GM19023 (cell line): ENCODE data around the gene CA5B.
"Not testable (repeated sequence)": the region's sequence is repeated elsewhere in the genome, so short reads cannot be mapped to it uniquely, and the experiment has no call there.

Experiments
- ATAC-seq: cut with Tn5 transposase; IDR thresholded peaks from one replicate; pipeline ENCODE4 v1.9.1; 2021; ENCODE audit warnings: mild to moderate bottlenecking, moderate library complexity; ENCODE audit not compliant: unreplicated experiment

CA5B gene, protein sequence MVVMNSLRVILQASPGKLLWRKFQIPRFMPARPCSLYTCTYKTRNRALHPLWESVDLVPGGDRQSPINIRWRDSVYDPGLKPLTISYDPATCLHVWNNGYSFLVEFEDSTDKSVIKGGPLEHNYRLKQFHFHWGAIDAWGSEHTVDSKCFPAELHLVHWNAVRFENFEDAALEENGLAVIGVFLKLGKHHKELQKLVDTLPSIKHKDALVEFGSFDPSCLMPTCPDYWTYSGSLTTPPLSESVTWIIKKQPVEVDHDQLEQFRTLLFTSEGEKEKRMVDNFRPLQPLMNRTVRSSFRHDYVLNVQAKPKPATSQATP

DNA sequence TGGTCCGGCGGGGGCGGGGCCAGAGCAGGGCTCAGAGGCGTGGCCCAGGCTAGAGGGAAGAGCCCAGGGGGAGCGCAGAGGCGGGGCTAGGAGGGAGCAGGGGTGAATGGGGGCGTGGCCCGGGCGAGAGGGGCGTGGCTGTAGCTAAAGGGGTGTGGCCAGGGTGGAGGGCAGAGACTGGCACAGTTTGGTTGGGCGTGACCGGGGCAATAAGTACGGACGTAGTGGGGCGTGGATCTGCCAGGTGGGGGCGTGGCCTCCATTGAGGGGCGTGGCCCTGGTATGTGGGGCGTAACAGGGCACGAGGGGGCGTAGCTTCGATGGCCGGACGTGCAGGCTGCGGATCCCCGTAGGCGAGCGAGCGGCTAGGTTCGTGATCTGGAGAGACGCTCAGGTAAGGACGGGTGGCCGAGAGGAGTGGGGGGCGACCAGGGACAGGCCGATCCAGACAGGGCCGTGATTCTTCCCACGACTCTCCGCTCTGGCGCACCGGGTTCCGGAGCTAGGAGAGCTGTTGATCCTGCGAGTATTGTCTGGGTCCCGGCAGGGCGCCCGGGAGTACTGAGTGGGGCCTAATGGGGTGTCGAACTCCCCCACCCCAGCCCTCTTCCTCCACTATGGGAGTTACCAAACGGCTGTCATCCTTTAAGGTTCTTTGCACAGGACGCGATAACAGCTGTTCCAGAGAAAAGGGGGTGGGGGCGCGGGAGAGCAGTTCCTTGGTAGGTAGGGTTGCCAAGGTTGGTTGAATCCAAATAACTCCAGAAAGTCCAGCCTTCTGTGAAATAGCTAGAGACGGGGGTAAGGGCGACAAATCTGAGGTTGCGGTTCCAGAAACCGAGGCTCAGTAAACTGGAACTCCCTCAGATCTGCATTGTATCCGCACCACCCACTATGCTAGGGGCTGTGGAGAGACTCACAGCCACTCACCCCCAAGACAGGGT is at the start of gene CA5B:
CA5B (plus strand) TSS at position 312 of the 944 bp plus-strand sequence. CDS start 11,754 bp downstream, outside the sequence.
- peak; percentile 89 for ATAC-seq

DNA sequence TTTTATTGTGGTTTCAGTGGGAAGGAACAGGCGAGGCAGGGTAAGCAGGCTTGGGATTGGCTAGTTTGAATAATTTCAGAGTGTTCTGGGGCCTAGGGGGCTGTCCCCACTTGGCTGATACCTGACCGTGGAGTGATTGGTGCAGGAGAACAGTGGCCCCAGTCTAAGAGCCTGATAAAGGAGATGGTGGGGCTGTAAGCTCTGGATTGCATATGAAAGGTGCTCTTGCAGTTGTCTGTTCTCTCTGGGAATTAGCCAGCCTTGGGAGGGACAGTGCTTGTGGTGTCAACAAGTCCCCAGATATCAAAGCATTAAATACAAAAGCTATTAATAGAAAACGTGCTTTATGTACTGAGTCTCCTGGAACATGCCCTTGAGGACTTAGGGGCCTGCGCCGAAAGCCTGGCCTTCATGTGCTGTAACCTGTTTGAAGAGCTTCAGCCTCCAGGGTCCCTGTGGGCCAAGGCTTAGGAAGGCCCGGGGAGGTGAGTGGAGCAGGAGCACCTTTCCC is 43.1 kb upstream of the CA5B start:
- no peak for ATAC-seq

DNA sequence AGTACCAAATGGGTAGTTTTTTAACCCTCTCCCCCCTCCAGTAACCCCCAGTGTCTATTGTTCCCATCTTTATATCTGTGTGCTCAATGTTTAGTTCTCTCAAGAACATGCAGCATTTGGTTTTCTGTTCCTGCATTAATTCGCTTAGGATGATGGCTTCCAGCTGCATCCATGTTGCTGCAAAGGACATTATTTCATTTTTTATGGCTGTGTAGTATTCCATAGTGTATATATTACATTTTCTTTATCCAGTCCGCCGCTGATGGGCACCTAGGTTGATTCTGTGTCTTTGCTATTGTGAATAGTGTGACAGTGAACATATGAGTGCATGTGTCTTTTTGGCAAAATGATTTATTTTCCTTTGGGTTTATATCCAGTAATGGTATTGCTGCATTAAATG is 41.6 kb upstream of the CA5B start:
- no peak for ATAC-seq

DNA sequence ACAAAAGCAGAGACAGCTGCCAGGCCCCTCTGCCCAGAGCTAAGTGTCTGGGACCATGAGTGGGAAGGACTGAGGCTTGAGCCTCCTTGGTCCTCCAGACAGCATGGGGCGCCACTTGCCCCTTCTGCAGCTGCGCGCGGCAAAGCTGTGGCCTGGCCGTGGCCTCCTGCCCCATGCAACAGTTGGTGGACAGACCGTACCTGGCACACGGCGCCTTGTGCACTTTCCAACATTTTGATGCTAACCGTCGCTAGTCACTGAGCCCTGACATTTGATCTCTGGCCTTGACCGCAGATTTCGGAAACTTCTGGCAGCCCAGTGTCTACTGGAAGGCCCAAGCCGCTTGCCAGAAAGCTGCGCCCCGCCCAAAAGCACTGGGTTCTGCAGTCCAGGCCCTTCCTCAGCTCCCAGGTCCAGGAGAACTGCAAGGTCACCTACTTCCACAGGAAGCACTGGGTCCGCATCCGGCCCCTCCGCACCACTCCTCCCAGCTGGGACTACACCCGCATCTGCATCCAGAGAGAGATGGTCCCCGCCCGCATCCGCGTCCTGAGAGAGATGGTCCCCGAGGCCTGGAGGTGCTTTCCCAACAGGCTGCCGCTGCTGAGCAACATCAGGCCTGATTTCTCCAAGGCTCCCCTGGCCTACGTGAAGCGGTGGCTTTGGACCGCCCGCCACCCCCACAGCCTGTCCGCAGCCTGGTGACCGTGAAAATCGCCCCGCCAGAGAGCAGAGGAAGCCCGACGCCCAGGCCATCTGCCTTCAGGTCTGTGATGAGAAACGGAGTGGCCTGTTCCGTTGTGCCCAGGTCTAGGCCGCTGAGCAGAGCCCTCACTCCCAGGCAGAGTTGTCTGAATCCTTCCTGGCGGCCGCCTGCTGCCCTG is 35.3 kb upstream of the CA5B start:
- no peak for ATAC-seq

DNA sequence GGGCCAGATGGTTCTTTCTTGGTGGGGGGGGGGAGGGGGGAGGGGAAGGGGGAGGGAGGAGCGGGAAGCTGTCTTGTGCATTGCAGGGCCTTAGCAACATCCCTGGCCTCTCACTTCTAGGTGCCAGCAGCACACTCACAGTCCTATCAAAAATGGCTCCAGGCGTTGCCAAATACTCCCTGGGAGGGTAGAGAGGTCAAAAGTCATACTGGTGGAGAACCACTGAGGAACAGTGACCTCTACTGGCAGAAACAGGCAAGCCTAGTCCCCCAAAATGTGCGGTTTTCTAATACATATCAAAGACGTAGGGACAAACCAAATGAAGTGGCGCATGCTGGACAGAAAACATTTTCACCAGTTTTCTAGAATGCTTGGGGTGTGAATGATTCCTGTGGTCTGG is 34.3 kb upstream of the CA5B start:
- not testable (repeated sequence) for ATAC-seq

DNA sequence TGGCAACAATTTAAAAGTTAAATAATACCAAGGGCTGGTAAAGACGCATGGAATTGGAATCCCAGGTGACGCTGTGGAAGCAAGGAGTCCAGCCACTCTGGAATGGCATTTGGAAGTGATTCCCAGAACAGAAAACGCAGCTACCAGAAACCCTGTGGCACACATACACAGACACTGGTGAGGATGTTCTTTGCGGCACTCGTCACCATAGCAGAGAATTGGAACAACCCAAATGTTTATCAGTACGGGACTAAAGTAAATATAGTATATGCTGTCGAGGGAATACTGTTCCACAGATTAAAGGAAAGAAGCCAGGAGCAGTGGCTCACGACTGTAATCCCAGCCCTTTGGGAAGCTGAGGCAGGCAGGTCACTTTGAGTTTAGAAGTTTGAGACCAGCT is 33.8 kb upstream of the CA5B start:
- ATAC-seq: not testable (repeated sequence)

DNA sequence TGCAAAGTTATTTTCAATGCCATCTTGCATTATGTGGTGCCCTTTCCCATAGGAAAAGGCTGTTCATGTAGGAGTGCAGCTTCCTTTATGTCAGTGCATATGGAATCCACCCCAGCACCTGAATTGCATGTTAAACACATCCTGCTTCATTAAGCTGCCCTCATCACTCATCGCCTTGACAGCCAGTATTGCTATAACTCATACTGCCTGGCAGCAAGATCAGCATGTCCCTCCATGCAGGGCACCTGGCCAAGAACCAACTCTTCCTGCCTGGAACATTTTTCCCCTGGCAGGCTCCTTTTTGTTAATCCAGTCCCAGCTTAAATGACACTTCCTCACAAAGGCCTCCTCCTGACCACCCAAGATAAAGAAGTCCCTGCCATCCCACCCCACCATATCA is 23.5 kb upstream of the CA5B start:
- ATAC-seq: no peak

DNA sequence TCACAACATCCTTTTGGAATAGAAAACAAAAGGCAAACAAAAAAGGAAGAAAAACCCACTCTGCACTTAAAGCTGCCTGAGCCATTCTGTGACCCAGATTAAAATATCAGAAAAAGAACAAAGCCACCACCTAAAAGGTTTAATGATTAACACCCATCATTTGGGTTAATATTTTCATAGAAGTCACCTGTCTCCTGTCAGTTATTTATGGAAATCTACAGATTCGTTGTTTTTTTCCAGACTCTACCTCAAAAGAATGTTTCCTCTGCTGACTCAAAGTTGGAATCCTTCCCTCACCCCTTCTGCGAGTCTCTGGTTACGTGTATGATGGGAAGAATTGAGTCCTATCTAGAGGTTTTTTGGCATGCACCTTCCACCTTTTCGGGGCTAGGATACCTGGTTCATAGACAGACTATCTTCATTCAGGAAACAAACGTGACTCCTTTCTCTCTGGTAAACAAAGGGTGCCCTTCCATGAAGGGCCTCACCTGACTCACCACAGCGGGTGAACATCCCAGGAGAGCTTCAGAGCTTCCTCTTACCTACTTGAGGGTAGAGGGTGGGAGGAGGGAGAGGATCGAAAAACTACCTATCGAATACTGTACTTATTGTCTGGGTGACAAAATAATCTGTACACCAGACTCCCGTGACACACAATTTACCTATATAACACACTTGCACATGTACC is 19.6 kb upstream of the CA5B start:
- no peak for ATAC-seq

DNA sequence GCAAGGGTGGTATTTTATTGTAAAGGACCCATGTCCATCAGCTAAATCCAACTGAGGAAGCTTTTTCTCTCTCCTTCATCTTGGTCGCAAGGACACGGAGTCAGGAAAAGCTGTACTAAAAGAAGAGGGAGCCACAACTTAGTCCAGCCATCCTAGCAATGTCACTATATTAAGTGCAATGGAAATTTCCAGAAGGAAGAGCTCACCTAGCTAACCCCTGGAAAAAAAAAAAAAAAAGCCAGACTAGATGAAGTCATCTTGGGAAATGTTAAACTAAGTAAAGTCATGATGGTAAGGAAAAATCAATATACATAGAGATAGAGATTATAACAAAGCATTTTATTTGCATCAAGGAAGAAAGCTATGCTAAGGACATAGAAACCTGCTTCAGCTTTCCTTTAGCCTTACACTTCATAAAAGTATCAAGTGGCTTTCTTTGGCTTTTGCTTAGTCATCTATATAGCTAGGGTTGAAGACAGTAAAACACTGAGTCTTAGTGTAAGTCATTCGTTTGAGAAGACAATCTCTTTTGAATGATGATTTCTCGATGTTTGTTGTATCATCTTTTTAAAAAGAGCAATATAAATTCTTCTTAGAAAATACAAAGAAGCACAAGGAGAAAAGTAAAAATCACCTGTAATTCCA is 18.6 kb upstream of the CA5B start:
- ATAC-seq: no peak

DNA sequence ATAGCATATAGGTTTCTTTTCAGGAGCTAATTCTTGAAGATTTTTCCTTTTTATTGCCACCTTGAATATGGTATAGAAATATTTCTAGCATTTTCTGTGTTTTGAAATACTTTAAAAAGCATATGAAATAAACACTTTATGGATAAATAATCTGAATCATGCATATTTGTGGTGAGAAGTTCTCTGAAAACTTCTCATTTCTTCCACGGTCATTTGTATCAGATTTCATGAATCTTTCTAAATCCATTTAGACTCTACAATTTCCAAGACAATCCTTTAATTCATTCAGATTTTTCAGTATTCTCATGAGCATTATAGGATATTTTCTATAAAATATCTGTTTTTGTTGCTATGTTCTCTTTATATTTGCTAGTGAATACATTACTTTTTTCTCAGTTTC is 16.2 kb upstream of the CA5B start:
- ATAC-seq: no peak

DNA sequence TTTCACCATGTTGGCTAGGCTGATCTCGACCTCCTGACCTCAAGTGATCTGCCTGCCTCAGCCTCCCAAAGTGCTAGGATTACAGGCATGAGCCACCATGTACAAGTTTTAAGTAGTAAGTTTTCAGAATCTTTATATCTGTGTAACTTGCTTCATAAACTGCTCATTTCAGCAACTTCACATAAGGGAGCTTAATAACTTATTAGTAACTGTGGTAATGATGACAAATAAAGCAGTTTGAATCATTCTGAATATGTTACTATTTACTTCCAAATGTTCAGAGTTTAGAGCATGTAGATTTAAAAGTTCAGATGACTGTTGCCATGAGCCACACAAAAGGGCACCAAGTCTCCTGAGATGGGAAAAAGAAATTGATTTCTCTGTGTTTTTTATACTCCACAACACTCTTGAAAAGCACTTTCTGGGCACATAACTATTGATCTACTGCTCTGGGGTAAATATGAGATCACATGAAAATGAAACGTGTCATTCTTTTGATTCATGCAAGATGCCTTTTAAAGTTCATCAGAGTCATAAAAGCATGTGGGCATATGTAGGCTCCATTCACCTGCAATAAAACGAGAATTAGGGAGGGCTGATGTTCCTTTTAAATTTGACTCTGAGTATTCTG is 14.1 kb upstream of the CA5B start:
- ATAC-seq: no peak

DNA sequence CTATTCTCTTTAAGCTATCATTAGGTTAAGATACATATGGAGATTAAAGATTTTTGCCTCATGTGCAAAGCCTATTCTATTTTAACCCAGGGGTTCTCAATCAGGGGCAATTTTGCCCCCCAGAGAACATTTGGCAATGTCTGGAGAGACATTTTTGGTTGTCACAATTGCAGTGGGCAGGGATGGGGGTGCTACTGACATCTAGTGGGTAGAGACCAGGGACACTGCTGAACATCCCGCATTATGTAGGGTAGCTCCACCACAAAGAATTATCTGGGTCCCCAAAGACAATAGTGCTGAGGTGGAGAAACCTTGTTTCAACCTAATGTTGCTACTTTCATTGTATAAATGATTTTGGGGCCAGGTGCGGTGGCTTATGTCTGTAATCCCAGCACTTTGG is 13.2 kb upstream of the CA5B start:
- no peak for ATAC-seq

DNA sequence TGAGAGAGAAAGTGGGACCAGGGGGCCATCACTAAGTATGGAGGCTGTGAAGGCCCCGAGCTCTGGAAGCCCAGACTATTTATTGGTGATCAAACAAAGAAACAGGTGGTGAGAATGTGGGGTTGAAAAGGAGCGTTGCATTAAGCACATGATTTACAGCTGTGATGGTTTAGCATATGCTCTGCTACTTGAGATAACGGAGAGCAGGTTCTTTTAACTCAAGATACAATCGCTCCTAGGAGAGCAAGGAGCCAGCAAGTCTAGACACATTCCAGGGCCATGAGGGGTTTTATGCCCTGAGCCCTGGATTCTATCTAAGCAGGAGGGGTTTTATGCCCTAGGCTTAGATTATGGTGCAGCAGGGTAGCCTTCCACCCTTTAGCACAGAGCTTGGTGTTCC is 6.7 kb upstream of the CA5B start:
- not testable (repeated sequence) for ATAC-seq

DNA sequence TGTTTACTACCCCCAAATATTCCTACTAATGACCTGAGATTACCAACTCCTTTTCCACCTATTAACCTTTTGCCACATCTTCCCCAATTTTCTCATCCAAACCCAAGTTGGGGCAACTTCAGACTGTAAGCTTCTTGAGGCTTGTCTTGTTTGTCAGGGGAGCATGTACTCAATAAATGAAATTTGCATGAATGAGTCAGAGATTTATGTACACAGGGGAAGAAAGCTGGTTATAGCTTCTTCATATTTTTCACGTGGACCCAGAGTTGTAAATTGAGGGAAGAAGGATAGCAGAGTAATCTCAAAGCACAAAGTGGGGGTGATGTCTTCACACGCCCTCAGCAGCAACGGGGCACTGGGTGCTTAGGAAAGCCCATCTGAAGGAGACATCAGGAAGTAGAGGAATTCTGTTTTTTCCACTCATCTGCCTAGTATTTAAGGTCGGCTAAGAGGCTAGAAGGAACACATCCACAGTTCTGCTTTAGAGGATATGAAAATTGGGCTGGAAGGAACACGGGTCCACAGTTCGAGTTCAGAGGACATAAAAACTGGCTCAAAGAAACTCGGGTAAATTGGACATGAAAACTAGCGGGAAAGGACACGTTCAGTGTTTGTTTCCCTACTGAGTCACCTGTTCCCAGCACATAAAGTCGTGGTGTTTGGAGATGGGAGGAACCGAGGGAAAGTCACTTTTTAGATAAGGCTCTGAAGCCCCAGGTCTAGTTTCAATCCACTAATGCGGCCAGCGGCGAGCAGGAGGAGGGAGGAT is 696 bp upstream of the CA5B start:
- ATAC-seq: no peak

DNA sequence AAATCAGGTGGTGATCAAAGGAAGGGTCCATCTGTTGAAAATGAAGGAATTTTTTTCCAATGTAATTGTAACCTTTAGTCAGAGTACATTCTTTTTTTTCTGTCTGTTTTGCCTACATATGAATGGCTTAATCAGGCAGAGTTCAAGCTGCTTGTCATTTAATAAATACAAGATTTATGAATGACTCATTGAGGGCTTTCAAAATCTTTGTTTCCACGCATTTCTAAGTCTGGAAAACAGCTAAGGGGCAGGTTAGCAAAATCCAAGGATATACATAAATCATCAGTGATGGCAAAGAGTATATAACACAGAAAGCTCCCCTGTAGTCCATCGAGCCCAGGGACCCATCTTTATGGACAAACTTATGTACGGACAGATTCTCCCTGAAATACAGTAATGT is 1.8 kb downstream of the CA5B start:
- no peak for ATAC-seq

DNA sequence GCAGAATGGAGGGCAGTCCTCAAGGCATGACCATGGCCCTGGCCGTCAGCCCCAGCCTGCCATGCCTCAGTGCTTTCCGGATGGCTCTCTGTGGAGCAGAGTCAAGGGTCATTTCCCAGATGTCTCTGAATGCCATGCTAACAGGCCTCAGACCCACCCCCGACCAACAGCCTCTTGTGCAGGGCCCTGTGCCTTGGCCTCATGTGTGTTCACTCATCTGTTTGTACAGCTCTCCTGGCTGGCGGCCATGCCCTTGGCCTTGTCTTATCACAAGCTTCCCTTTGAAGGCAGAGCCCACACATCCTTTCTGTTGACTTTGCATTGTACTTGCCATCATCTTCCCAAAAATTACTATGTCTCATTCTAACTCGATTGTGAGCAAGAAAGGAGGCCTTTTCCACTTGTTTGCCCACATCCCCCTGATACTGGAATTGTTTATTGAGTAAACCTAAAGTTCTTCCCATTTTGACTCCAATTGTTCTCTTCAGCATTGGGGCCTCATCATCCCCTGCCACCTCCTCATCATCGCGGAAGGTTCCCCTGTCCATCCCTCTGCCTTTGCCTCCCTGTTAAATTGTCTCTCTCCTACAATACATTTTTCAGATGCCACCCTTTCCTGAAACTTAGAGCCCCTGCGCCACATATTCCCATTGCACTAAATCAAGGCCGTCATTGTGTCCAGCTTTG is 6.3 kb downstream of the CA5B start:
- ATAC-seq: no peak

DNA sequence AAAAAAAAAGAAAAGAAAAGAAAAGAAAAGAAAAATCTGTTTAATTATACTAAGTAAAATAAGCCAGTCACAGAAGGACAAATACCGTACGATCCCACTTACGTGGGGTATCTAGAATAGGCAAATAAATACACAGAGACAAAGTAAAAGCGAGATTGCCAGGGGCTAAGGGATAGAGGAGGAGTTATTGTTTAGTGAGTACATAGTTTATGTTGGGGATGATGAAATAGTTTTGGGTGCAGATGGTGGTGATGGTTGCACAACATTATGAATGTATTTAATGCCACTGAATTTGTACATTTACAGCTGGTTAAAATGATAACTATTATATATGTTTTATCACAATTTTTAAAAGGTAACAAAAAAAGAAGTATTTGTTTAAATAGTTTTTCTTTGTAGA is 7.1 kb downstream of the CA5B start:
- ATAC-seq: no peak

DNA sequence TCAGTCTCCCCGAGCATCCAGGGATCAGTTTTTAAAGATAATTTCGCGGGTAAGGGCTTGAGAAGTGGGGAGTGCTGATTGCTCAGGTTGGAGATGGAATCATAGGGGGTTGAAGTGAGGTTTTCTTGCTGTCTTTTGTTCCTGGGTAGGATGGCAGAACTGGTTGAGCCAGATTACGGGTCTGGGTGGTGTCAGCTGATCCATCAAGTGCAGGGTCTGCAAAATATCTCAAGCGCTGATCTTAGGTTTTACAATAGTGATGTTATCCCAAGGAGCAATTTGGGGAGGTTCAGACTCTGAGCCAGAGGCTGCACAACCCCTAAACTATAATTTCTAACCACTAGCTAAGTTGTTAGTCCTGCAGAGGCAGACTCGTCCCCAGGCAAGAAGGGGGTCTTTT is 8.6 kb downstream of the CA5B start:
- not testable (repeated sequence) for ATAC-seq
